ENCODE results near the gene KRTAP20-1. TPM values are rescaled to one million over a fixed set of nuclear protein-coding genes. Genes with fewer than 3 reads are reported as not detected.

KRTAP20-1 gene
- total and polyA plus RNA-seq, 12 donors = not detected

DNA sequence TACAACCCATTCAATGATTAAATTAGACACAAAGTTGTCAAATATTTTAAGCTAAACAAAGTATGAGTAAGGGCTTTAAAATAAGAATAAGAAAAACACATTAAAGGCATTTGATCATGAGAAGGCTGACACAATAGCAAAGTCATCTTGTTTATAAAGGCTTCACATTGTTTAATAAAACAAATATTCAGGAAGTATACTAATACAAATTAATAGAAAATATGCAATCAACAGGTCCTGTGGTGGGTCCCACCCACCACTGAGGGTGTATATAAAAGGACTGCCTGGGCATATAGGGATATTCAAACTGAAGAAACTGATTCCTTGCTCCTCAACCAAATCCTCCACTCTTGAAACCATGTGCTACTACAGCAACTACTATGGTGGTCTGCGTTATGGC, 18.7 kb downstream of the KRTAP20-1 start, which contains the start of gene KRTAP20-2:
Gene KRTAP20-2, plus strand, starts transcription at position 301 of the 400 bp plus-strand sequence. Its CDS starts 58 bp downstream, at position 359.
- intact Hi-C loops (cut with DNase I) = no loop called here
- H3K27ac ChIP-seq = no peak within 1 kb of the TSS
- no peak within 1 kb of the TSS for H3K4me3 ChIP-seq
- H3K27me3 ChIP-seq = no peaks in the 10 kb centered on the region
- H3K9me3 ChIP-seq = peaks cover 0 to 6% (median 0%) of the 10 kb centered on the region in 11 donors
- H3K36me3 ChIP-seq = no peaks in the 10 kb centered on the region
- no peak for DNase-seq
- WGBS, 2 donors = 91 to 92% methylated on average over 1 of the region's 1 CpG
- no peaks in the 10 kb centered on the region for H3K4me1 ChIP-seq
- TF ChIP-seq, protein P1, sequence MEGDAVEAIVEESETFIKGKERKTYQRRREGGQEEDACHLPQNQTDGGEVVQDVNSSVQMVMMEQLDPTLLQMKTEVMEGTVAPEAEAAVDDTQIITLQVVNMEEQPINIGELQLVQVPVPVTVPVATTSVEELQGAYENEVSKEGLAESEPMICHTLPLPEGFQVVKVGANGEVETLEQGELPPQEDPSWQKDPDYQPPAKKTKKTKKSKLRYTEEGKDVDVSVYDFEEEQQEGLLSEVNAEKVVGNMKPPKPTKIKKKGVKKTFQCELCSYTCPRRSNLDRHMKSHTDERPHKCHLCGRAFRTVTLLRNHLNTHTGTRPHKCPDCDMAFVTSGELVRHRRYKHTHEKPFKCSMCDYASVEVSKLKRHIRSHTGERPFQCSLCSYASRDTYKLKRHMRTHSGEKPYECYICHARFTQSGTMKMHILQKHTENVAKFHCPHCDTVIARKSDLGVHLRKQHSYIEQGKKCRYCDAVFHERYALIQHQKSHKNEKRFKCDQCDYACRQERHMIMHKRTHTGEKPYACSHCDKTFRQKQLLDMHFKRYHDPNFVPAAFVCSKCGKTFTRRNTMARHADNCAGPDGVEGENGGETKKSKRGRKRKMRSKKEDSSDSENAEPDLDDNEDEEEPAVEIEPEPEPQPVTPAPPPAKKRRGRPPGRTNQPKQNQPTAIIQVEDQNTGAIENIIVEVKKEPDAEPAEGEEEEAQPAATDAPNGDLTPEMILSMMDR (IDR thresholded peaks at IDR 0.05) = no peak
- ATAC-seq = no peak

DNA sequence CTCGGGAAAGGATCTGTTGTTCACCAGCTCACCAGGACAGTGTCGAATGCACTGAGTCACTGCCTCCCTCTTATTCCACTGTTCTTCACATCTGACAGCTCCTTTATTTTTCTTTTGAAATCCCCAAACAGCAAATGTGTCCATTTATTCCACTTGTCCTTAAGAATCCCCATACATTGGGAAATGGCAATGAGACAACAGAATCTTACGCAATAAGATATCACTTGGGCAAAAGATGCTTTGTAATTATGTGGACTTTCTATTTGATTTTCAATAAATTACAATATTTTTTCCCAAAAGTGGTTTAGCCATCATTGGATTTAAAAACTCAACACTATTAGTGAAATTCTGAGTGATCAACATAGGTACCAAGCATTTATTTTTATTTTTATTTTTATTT, 22.5 kb downstream of the KRTAP20-1 start:
- Histone ChIP-seq H3K9me3 (peaks cover 0 to 27% (median 0%) of the 10 kb centered on the region in 11 donors), H3K27ac (no peak overlapping the region), H3K4me1 (no peaks in the 10 kb centered on the region), H3K4me3 (no peak overlapping the region), H3K27me3 (no peaks in the 10 kb centered on the region), H3K36me3 (no peaks in the 10 kb centered on the region)
- intact Hi-C loops (cut with DNase I) = no loop called here
- 51 to 62% methylated on average over 3 of the region's 3 CpGs for WGBS, 2 donors
- no peak for ATAC-seq
- DNase-seq = no peak
- TF ChIP-seq, protein P1 (IDR thresholded peaks at IDR 0.05) = no peak

DNA sequence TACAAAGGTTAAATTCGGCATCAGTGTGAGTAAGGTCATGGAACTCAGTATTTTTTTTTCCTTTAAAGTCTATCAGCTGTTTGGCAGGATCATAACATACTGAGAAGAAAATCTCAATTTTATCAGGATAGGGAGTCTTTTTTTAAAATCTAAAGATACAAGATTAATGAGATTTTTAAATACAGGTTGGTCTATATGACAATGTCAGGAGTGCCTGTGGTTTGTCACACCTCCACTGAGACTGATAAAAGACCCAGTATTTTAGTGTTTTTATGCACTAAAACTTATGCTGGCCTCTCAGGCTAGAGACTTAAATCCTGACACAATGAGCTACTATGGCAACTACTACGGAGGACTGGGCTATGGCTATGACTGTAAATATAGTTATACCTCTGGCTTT, 26.3 kb downstream of the KRTAP20-1 start, which contains the start of gene KRTAP20-3:
Gene KRTAP20-3, plus strand, starts transcription at position 301 of the 400 bp plus-strand sequence.
- Histone ChIP-seq H3K4me3 (no peak within 1 kb of the TSS), H3K4me1 (no peaks in the 10 kb centered on the region), H3K36me3 (no peaks in the 10 kb centered on the region), H3K27ac (no peak within 1 kb of the TSS), H3K27me3 (no peaks in the 10 kb centered on the region), H3K9me3 (peaks cover 0 to 27% (median 0%) of the 10 kb centered on the region in 11 donors)
- intact Hi-C loops (cut with DNase I) = no loop called here
- TF ChIP-seq, protein P1 (IDR thresholded peaks at IDR 0.05) = no peak
- DNase-seq (no peak), ATAC-seq (no peak)
- WGBS, 2 donors = 86 to 87% methylated on average over 2 of the region's 2 CpGs

DNA sequence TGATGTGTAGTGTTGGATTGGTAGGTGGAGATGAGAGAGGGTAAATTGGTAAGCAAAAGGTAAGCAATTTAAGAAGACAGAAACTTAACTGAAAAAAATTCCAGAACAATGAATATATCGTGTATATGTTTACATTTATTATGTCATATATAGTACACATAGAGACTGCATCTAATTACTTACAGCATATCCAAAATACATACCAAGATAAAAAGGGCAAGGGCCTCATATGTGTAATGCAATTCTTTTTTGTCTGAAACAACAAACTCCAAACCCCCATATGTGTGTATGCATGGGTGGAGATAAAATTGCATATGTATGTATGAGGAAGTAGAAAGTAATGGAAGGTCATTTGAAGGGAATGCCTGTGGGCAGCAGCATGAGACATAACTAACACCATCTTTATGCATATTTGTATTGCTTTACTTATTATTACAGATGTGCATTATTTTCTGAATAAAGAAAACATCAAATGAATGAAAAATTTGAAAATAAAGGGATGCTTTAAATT, 30.7 kb downstream of the KRTAP20-1 start:
- Histone ChIP-seq H3K27me3 (no peaks in the 10 kb centered on the region), H3K4me1 (no peaks in the 10 kb centered on the region), H3K9me3 (peaks cover 0 to 12% (median 0%) of the 10 kb centered on the region in 11 donors), H3K27ac (no peak overlapping the region), H3K4me3 (no peak overlapping the region), H3K36me3 (no peaks in the 10 kb centered on the region)
- TF ChIP-seq, protein P1 (IDR thresholded peaks at IDR 0.05) = no peak
- 81 to 93% methylated on average over 1 of the region's 1 CpG for WGBS, 2 donors
- intact Hi-C loops (cut with DNase I) = no loop called here
- ATAC-seq = no peak
- no peak for DNase-seq

Data from heart right ventricle (tissue), 16 donors.